Activated T-helper 1 cell treated with anti-CD3 and anti-CD28 coated beads, Interleukin-12 subunit alpha, Interleukin-12 subunit beta, Interleukin-2, Interleukin-4 antibody, amounts not matched to agents 30 ng/mL and 10 ng/mL and 1 ng/mL, durations not matched to agents 14 hours and 24 hours and 36 hours (primary cell): ENCODE data around the gene ZBTB44. TPM values are rescaled to one million over a fixed set of nuclear protein-coding genes. Genes with fewer than 3 reads are reported as not detected.

Experiments
- DNase-seq: peaks from one replicate; pipeline ENCODE4 v3.0.0; 2021; ENCODE audit warnings: low spot score
- H3K27ac Mint-ChIP-seq: one replicate; pipeline ENCODE4 v1.8.0; 2021; ENCODE audit warnings: mild to moderate bottlenecking, mixed read lengths
- H3K27me3 Mint-ChIP-seq: one replicate; pipeline ENCODE4 v1.8.0; 2022; ENCODE audit warnings: mild to moderate bottlenecking, moderate library complexity, mixed read lengths; ENCODE audit not compliant: insufficient read depth
- H3K36me3 Mint-ChIP-seq: one replicate; pipeline ENCODE4 v1.8.0; 2021; ENCODE audit warnings: low read depth, mixed read lengths
- H3K4me1 Mint-ChIP-seq: one replicate; pipeline ENCODE4 v1.8.0; 2021; ENCODE audit warnings: low read depth, mixed read lengths
- H3K4me3 Mint-ChIP-seq: one replicate; pipeline ENCODE4 v1.8.0; 2021; ENCODE audit warnings: mild to moderate bottlenecking, moderate library complexity, mixed read lengths
- H3K9me3 Mint-ChIP-seq: one replicate; pipeline ENCODE4 v1.8.0; 2021; ENCODE audit warnings: mixed read lengths
- intact Hi-C: fragments of 100-400 bp; cut with micrococcal nuclease; formaldehyde crosslinking; loops from one replicate; pipeline ENCODE4 v1.15.1; 2024
- total RNA-seq: library from RNA; stranded (reverse); gene quantifications from 2 replicates; pipeline ENCODE4 v1.2.3, GENCODE V29; 2022

ZBTB44 gene
- total RNA-seq, 1 donor from 2014 or later = 33.0 TPM

GRCh38 chr11:130325691-130326090, 11.0 kb upstream of the ZBTB44 start:
- H3K36me3 Mint-ChIP-seq = peaks cover 4% of the 10 kb centered on the region
- intact Hi-C loops = no loop called here
- no peak for DNase-seq
- peaks cover 31% of the 10 kb centered on the region for H3K9me3 Mint-ChIP-seq
- H3K27me3 Mint-ChIP-seq = peaks cover 3% of the 10 kb centered on the region
- no peaks in the 10 kb centered on the region for H3K4me1 Mint-ChIP-seq
- no peak overlapping the region for H3K27ac Mint-ChIP-seq
- H3K4me3 Mint-ChIP-seq = no peak overlapping the region

- Mint-ChIP-seq H3K4me1 (no peaks in the 10 kb centered on the region), H3K36me3 (peaks cover 4% of the 10 kb centered on the region), H3K27me3 (peaks cover 3% of the 10 kb centered on the region), H3K9me3 (peaks cover 30% of the 10 kb centered on the region), H3K27ac (no peak overlapping the region), H3K4me3 (no peak overlapping the region)
- intact Hi-C loops = no loop called here
- DNase-seq = no peak
Measured at GRCh38 chr11:130323452-130324450, 9.0 kb upstream of the ZBTB44 start.

GRCh38 chr11:130322126-130322525, 7.4 kb upstream of the ZBTB44 start:
- intact Hi-C loops = no loop called here
- peaks cover 20% of the 10 kb centered on the region for H3K9me3 Mint-ChIP-seq
- H3K27ac Mint-ChIP-seq = no peak overlapping the region
- H3K27me3 Mint-ChIP-seq = peaks cover 3% of the 10 kb centered on the region
- H3K36me3 Mint-ChIP-seq = no peaks in the 10 kb centered on the region
- DNase-seq = no peak
- no peak overlapping the region for H3K4me3 Mint-ChIP-seq
- H3K4me1 Mint-ChIP-seq = no peaks in the 10 kb centered on the region

- peaks cover 5% of the 10 kb centered on the region for H3K27me3 Mint-ChIP-seq
Measured at GRCh38 chr11:130318031-130318673, 3.4 kb upstream of the ZBTB44 start.

GRCh38 chr11:130315354-130315970, 745 bp upstream of the ZBTB44 start:
- Mint-ChIP-seq H3K4me3 (peak overlapping the region; percentile 89), H3K27me3 (peaks cover 3% of the 10 kb centered on the region), H3K9me3 (no peaks in the 10 kb centered on the region), H3K27ac (peak overlapping the region; percentile 91), H3K36me3 (no peaks in the 10 kb centered on the region), H3K4me1 (peaks cover 44% of the 10 kb centered on the region)
- intact Hi-C loops = loop anchor here (1.0 to 10.0 kb wide), 7 partner anchors 25 to 569 kb away; partner anchors contain the start of genes APLP2 and PRDM10
- peak; percentile 41 for DNase-seq

More at GRCh38 chr11:130318031-130318673, 3.4 kb upstream of the ZBTB44 start:
- no peak for DNase-seq
- H3K27ac Mint-ChIP-seq = no peak overlapping the region
- H3K4me3 Mint-ChIP-seq = no peak overlapping the region
- peaks cover 16% of the 10 kb centered on the region for H3K9me3 Mint-ChIP-seq
- no peaks in the 10 kb centered on the region for H3K36me3 Mint-ChIP-seq
- intact Hi-C loops = loop anchor here (1.0 to 10.0 kb wide), 2 partner anchors 248 to 567 kb away; no protein-coding TSS in a partner anchor
- peaks cover 27% of the 10 kb centered on the region for H3K4me1 Mint-ChIP-seq

GRCh38 chr11:130314184-130314749, 450 bp downstream of the ZBTB44 start:
- DNase-seq = peak; percentile 63
- peaks cover 3% of the 10 kb centered on the region for H3K27me3 Mint-ChIP-seq
- H3K36me3 Mint-ChIP-seq = peaks cover 2% of the 10 kb centered on the region
- intact Hi-C loops = loop anchor here (1.0 to 10.0 kb wide), 7 partner anchors 37 to 602 kb away; partner anchors contain the start of genes APLP2, NFRKB and SNX19
- H3K4me3 Mint-ChIP-seq = peak overlapping the region; percentile 93
- H3K9me3 Mint-ChIP-seq = no peaks in the 10 kb centered on the region
- H3K4me1 Mint-ChIP-seq = peaks cover 47% of the 10 kb centered on the region
- peak overlapping the region; percentile 95 for H3K27ac Mint-ChIP-seq

GRCh38 chr11:130313383-130314183, 1.1 kb downstream of the ZBTB44 start:
- no peak for DNase-seq
- Mint-ChIP-seq H3K27ac (peak overlapping the region; percentile 95), H3K4me3 (peak overlapping the region; percentile 93), H3K4me1 (peaks cover 54% of the 10 kb centered on the region), H3K27me3 (peaks cover 3% of the 10 kb centered on the region), H3K36me3 (peaks cover 4% of the 10 kb centered on the region), H3K9me3 (no peaks in the 10 kb centered on the region)
- intact Hi-C loops = loop anchor here (1.0 to 10.0 kb wide), 8 partner anchors 8 to 603 kb away; partner anchors contain the start of genes APLP2, NFRKB and SNX19

- H3K27ac Mint-ChIP-seq = no peak overlapping the region
- peaks cover 58% of the 10 kb centered on the region for H3K4me1 Mint-ChIP-seq
- DNase-seq = no peak
- H3K4me3 Mint-ChIP-seq = peak overlapping the region; percentile 93
- intact Hi-C loops = loop anchor here (5.0 to 10.0 kb wide), 2 partner anchors 35 to 573 kb away; no protein-coding TSS in a partner anchor
- peaks cover 12% of the 10 kb centered on the region for H3K36me3 Mint-ChIP-seq
- H3K9me3 Mint-ChIP-seq = peaks cover 4% of the 10 kb centered on the region
- H3K27me3 Mint-ChIP-seq = peaks cover 3% of the 10 kb centered on the region
Measured at GRCh38 chr11:130312046-130312445, 2.7 kb downstream of the ZBTB44 start.

GRCh38 chr11:130310622-130311021, 4.1 kb downstream of the ZBTB44 start:
- intact Hi-C loops = loop anchor here (5.0 to 10.0 kb wide), 2 partner anchors 33 to 574 kb away; no protein-coding TSS in a partner anchor
- Mint-ChIP-seq H3K27me3 (no peaks in the 10 kb centered on the region), H3K4me3 (no peak overlapping the region), H3K9me3 (peaks cover 8% of the 10 kb centered on the region), H3K36me3 (peaks cover 14% of the 10 kb centered on the region), H3K27ac (no peak overlapping the region), H3K4me1 (peaks cover 46% of the 10 kb centered on the region)
- DNase-seq = no peak

- no peak for DNase-seq
- peaks cover 24% of the 10 kb centered on the region for H3K36me3 Mint-ChIP-seq
- peaks cover 19% of the 10 kb centered on the region for H3K9me3 Mint-ChIP-seq
- H3K4me1 Mint-ChIP-seq = peaks cover 49% of the 10 kb centered on the region
- intact Hi-C loops = no loop called here
- no peak overlapping the region for H3K4me3 Mint-ChIP-seq
- H3K27ac Mint-ChIP-seq = no peak overlapping the region
- H3K27me3 Mint-ChIP-seq = no peaks in the 10 kb centered on the region
Measured at GRCh38 chr11:130308886-130309285, 5.8 kb downstream of the ZBTB44 start.

- Mint-ChIP-seq H3K4me1 (peaks cover 43% of the 10 kb centered on the region), H3K4me3 (no peak overlapping the region), H3K9me3 (peaks cover 19% of the 10 kb centered on the region), H3K27me3 (no peaks in the 10 kb centered on the region), H3K36me3 (peaks cover 24% of the 10 kb centered on the region), H3K27ac (no peak overlapping the region)
- no peak for DNase-seq
- intact Hi-C loops = no loop called here
Measured at GRCh38 chr11:130308059-130308458, 6.7 kb downstream of the ZBTB44 start.
